Measurements from ENCODE around the gene B3GALT2. TPM values are rescaled to one million over a fixed set of nuclear protein-coding genes. Genes with fewer than 3 reads are reported as not detected.

Gene B3GALT2
- total and polyA plus RNA-seq, 2 donors (not counting 3 experiments of a cell fraction or from before 2014, with no cell fraction given): not detected

GRCh38 chr1:193190096-193190744 lies 3.8 kb upstream of the B3GALT2 start:
- intact Hi-C loops (cut with micrococcal nuclease): no loop called here
- TF ChIP-seq JUN (IDR thresholded peaks at IDR 0.05; ENCODE audit: borderline replicate concordance, insufficient read depth, insufficient read length, low read depth): no peak
- TF ChIP-seq POLR2AphosphoS5 (IDR thresholded peaks at IDR 0.05; ENCODE audit: insufficient read depth, low read depth, low read length): no peak
- no peak for TF ChIP-seq MYC (IDR thresholded peaks at IDR 0.05; ENCODE audit: low read depth, low read length)
- no peak for TF ChIP-seq POLR2A (IDR thresholded peaks at IDR 0.05; ENCODE audit: low read depth, low read length)
- no peak for TF ChIP-seq FOS (IDR thresholded peaks at IDR 0.05; ENCODE audit: borderline replicate concordance, insufficient read depth, low read length)
- TF ChIP-seq, protein P1, sequence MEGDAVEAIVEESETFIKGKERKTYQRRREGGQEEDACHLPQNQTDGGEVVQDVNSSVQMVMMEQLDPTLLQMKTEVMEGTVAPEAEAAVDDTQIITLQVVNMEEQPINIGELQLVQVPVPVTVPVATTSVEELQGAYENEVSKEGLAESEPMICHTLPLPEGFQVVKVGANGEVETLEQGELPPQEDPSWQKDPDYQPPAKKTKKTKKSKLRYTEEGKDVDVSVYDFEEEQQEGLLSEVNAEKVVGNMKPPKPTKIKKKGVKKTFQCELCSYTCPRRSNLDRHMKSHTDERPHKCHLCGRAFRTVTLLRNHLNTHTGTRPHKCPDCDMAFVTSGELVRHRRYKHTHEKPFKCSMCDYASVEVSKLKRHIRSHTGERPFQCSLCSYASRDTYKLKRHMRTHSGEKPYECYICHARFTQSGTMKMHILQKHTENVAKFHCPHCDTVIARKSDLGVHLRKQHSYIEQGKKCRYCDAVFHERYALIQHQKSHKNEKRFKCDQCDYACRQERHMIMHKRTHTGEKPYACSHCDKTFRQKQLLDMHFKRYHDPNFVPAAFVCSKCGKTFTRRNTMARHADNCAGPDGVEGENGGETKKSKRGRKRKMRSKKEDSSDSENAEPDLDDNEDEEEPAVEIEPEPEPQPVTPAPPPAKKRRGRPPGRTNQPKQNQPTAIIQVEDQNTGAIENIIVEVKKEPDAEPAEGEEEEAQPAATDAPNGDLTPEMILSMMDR (IDR thresholded peaks at IDR 0.05; ENCODE audit: extremely low read depth in 1 of 2, insufficient read depth in 1 of 2, low read depth in 1 of 2, low read length in 2 of 2): no peak
- Histone ChIP-seq H3K36me3 (ENCODE audit: control insufficient read depth in 2 of 2, extremely low read depth in 1 of 2, insufficient read depth in 2 of 2, low read length in 2 of 2) (no peaks in the 10 kb centered on the region), H3K27me3 (ENCODE audit: control insufficient read depth in 2 of 2, insufficient read depth in 2 of 2, low read length in 2 of 2) (no peaks in the 10 kb centered on the region), H3K27ac (ENCODE audit: insufficient read depth, low read depth, low read length) (no peak overlapping the region), H3K4me1 (ENCODE audit: control insufficient read depth, extremely low read depth, insufficient read depth, low read length) (no peaks in the 10 kb centered on the region), H3K9me3 (replicated peaks; ENCODE audit: control insufficient read depth, insufficient read depth, low read length) (no peaks in the 10 kb centered on the region), H3K4me3 (replicated peaks in 1 of 3; ENCODE audit: insufficient read depth in 1 of 3, low read depth in 1 of 3, low read length in 3 of 3) (no peak overlapping the region), H3K79me2 (ENCODE audit: control insufficient read depth, insufficient read depth, low read length) (peaks cover 46% of the 10 kb centered on the region), H3K9ac (replicated peaks; ENCODE audit: extremely low read depth, insufficient read depth, low read length) (no peak overlapping the region), H2AFZ (ENCODE audit: low read depth, low read length) (no peak overlapping the region), H4K20me1 (replicated peaks; ENCODE audit: control insufficient read depth, extremely low read depth, insufficient read depth, low read length) (peaks cover 7% of the 10 kb centered on the region), H3K9me1 (replicated peaks; ENCODE audit: control insufficient read depth, extremely low read depth, insufficient read depth, low read length) (peaks cover 3% of the 10 kb centered on the region), H3K4me2 (ENCODE audit: insufficient read depth, low read length) (no peak overlapping the region)
- no peak for FAIRE-seq
- CTCF ChIA-PET: interaction anchor here (1.0 to 2.0 kb wide), 6 partner anchors 9 to 1110 kb away, joined by 3 to 8 read pairs (median 4); no protein-coding TSS in a partner anchor
- dilution Hi-C loops (cut with MboI; ENCODE audit: extremely low pct_ligation_motif_present, low sequenced_read_pairs): no loop called here
- no TSS peak for BruUV-seq (replicated peaks)
- POLR2A ChIA-PET: no interaction called here
- DNase-seq (ENCODE audit: low read depth, low spot score): peak; percentile 22

Data from endothelial cell of umbilical vein (primary cell).